GM12891 (cell line): ENCODE results near the gene NAT10.

Source experiments
- PAX5 ChIP-seq: IDR thresholded peaks from 2 replicates; pipeline ENCODE4 v1.6.1; 2011; ENCODE audit warnings: low read length, moderate library complexity, mild to moderate bottlenecking; ENCODE audit not compliant: insufficient read depth, severe bottlenecking
- POLR2A ChIP-seq: IDR thresholded peaks from 2 replicates; pipeline ENCODE4 v1.6.1; 2011; ENCODE audit warnings: low read depth, low read length, control low read depth
- POLR2AphosphoS5 ChIP-seq: IDR thresholded peaks from 2 replicates; pipeline ENCODE4 v1.6.1; 2011; ENCODE audit warnings: low read depth, low read length, control low read depth

DNA sequence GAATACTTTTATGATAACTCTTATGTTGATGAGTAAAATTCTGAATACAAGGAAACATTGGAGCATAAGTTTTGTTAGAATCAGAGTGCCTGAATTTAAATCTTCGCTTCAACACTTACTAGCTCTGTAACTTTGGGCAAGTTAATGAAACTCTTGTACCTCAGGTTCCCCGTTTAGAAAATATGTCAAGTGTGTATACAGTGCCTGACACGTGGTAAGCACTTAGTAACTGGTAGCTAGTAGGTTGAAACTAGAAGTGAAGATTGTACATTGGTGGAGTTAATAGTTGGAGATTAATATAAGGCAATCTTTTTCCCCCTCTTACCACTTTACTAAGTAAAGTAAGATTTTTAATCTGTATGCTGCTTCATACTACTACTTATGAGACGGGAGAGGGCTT lies 24.8 kb upstream of the NAT10 start:
- TF ChIP-seq POLR2A (no peak), POLR2AphosphoS5 (no peak), PAX5 (no peak)
